ENCODE data around the gene CHST13.

DNA sequence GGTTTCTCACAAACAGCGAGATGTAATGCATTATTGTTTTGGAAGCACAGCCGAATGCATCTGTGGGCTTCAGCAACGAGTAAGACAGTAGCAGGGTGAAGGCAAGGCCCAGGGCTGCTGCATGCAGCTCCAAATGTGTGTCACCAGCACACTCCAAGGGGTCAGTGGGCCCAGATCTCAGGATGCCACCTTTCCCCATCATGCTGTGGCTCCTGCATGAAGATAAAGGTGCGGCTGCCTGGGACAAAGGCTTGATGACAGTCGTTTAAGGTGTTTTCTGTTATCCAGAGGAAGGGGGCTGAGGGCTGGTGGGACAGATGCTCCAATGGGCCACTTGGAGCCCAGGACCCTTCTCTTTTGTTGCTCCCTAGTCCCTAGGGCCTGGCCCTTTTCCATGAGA, 21.6 kb downstream of the CHST13 start:
- TF ChIP-seq FOXK2 (IDR thresholded peaks at IDR 0.05), result no peak
- TF ChIP-seq BHLHE40 (IDR thresholded peaks at IDR 0.05; ENCODE audit: borderline replicate concordance), result no peak
- TF ChIP-seq ELF4 (IDR thresholded peaks at IDR 0.05), result no peak
- TF ChIP-seq FOXM1 (IDR thresholded peaks at IDR 0.05; ENCODE audit: borderline replicate concordance), result no peak
- TF ChIP-seq NFRKB (IDR thresholded peaks at IDR 0.05), result no peak

All from HEK293T (cell line).